Measurements from ENCODE around the gene AMPD2. TPM values are rescaled to one million over a fixed set of nuclear protein-coding genes. Genes with fewer than 3 reads are reported as not detected.

Gene AMPD2
- total RNA-seq, 6 donors from 2014 or later, result 39.5 to 183 (median 58.9) TPM

- DNase-seq (peak; percentile 83 to 97), ATAC-seq (ENCODE audit: low FRiP score in 2 of 2) (peak; percentile 90 to 93)
- no peak overlapping the region for H3K4me3 ChIP-seq
- H3K27me3 ChIP-seq, result no peaks in the 10 kb centered on the region
- H3K9me3 ChIP-seq, result no peaks in the 10 kb centered on the region
- TF ChIP-seq POLR2AphosphoS5 (IDR thresholded peaks at IDR 0.05) (no peak), EP300 (IDR thresholded peaks at IDR 0.05) (no peak), CTCF (IDR thresholded peaks at IDR 0.05) (peak; percentile 87 to 90 (median 89))
- no peaks in the 10 kb centered on the region for H3K36me3 ChIP-seq
- H3K4me1 ChIP-seq, result peaks cover 0 to 16% (median 7%) of the 10 kb centered on the region in 4 donors
- 31 to 78% methylated on average over 12 to 32 of the region's 32 CpGs for WGBS, 2 donors
- H3K27ac ChIP-seq, result no peak overlapping the region
These were observed 24.0 kb downstream of the AMPD2 start for GRCh38 chr1:109643385-109644230.

- Histone ChIP-seq H3K4me3 (no peak overlapping the region), H3K27ac (no peak overlapping the region), H3K9me3 (no peaks in the 10 kb centered on the region), H3K4me1 (peaks cover 0 to 16% (median 7%) of the 10 kb centered on the region in 4 donors), H3K36me3 (no peaks in the 10 kb centered on the region), H3K27me3 (no peaks in the 10 kb centered on the region)
- TF ChIP-seq POLR2A (IDR thresholded peaks at IDR 0.05) (no peak), EP300 (IDR thresholded peaks at IDR 0.05) (no peak), POLR2AphosphoS5 (IDR thresholded peaks at IDR 0.05) (no peak), CTCF (IDR thresholded peaks at IDR 0.05) (no peak)
- WGBS, 2 donors, result no CpG with 5 or more reads among the region's 10 CpGs
- DNase-seq (no peak), ATAC-seq (ENCODE audit: low FRiP score in 2 of 2) (no peak)
These were observed 25.0 kb downstream of the AMPD2 start for GRCh38 chr1:109644670-109645069.

GRCh38 chr1:109649491-109649914, 29.9 kb downstream of the AMPD2 start:
- H3K4me3 ChIP-seq, result peak overlapping the region in 1 of 4 donors; percentile 24
- no peak overlapping the region for H3K27ac ChIP-seq
- WGBS, 2 donors, result 69 to 72% methylated on average over 4 of the region's 4 CpGs
- TF ChIP-seq POLR2AphosphoS5 (IDR thresholded peaks at IDR 0.05) (no peak), CTCF (IDR thresholded peaks at IDR 0.05) (peak in 1 of 6 experiments; percentile 9)
- H3K4me1 ChIP-seq, result no peaks in the 10 kb centered on the region
- no peaks in the 10 kb centered on the region for H3K9me3 ChIP-seq
- ATAC-seq (ENCODE audit: low FRiP score in 2 of 2) (peak in 1 of 2 donors; percentile 61), DNase-seq (no peak)
- no peaks in the 10 kb centered on the region for H3K36me3 ChIP-seq
- no peaks in the 10 kb centered on the region for H3K27me3 ChIP-seq

GRCh38 chr1:109650609-109651008, 31.0 kb downstream of the AMPD2 start:
- Histone ChIP-seq H3K4me3 (no peak overlapping the region), H3K4me1 (peaks cover 6 to 9% (median 6%) of the 10 kb centered on the region in 4 donors), H3K27ac (no peak overlapping the region), H3K27me3 (no peaks in the 10 kb centered on the region), H3K36me3 (no peaks in the 10 kb centered on the region), H3K9me3 (no peaks in the 10 kb centered on the region)
- 74 to 81% methylated on average over 3 of the region's 3 CpGs for whole genome bisulfite sequencing, 2 donors
- no peak for ATAC-seq (ENCODE audit: low FRiP score in 2 of 2)
- TF ChIP-seq CTCF (IDR thresholded peaks at IDR 0.05), result no peak
- no peak for TF ChIP-seq EP300 (IDR thresholded peaks at IDR 0.05)
- TF ChIP-seq POLR2A (IDR thresholded peaks at IDR 0.05), result no peak
- TF ChIP-seq POLR2AphosphoS5 (IDR thresholded peaks at IDR 0.05), result no peak
- DNase-seq, result no peak

- Histone ChIP-seq H3K9me3 (no peaks in the 10 kb centered on the region), H3K27me3 (no peaks in the 10 kb centered on the region), H3K36me3 (no peaks in the 10 kb centered on the region), H3K4me3 (no peak overlapping the region), H3K4me1 (peaks cover 6 to 15% (median 12%) of the 10 kb centered on the region in 4 donors), H3K27ac (no peak overlapping the region)
- 77 to 78% methylated on average over 2 of the region's 2 CpGs for WGBS, 2 donors
- ATAC-seq (ENCODE audit: low FRiP score in 2 of 2) (no peak), DNase-seq (no peak)
- TF ChIP-seq CTCF (IDR thresholded peaks at IDR 0.05), result no peak
- no peak for TF ChIP-seq POLR2AphosphoS5 (IDR thresholded peaks at IDR 0.05)
- TF ChIP-seq POLR2A (IDR thresholded peaks at IDR 0.05), result no peak
- TF ChIP-seq EP300 (IDR thresholded peaks at IDR 0.05), result no peak
These were observed 32.8 kb downstream of the AMPD2 start for GRCh38 chr1:109652402-109652801.

Data from upper lobe of left lung (tissue), 6 donors.